H1 (cell line): Measurements from ENCODE around the gene KRT23. TPM values are rescaled to one million over a fixed set of nuclear protein-coding genes. Genes with fewer than 3 reads are reported as not detected.

ENCODE experiments used
- CTCF ChIA-PET: fragments of 300-600 bp; sonication (Branson Sonifier 250); formaldehyde crosslinking; loops from one replicate; lab custom pipeline; 2021; ENCODE audit not compliant: partially characterized antibody; lab: Charles Lee
- POLR2A ChIA-PET: fragments of 300-600 bp; sonication (Branson Sonifier 250); formaldehyde crosslinking; loops from one replicate; lab custom pipeline; 2021; ENCODE audit warnings: inconsistent platforms; ENCODE audit not compliant: partially characterized antibody; lab: Charles Lee
- DNase-seq, 2 experiments: peaks; one replicate each; pipeline versions ENCODE4 v3.0.0 to v3.0.0-alpha.2; 2010 to 2022; ENCODE audit warnings: low spot score in 2 of 2, low read depth in 1 of 2, mixed read lengths in 1 of 2
- FAIRE-seq: peaks from 2 replicates; lab custom pipeline; 2011; peaks lifted over from hg19 to GRCh38; lab: Jason Lieb, UNC
- H2AFZ ChIP-seq: 2 replicates; pipeline ENCODE4 v1.8.1; 2012; ENCODE audit warnings: low read length, inconsistent platforms
- H2AK5ac ChIP-seq: 2 replicates; pipeline ENCODE4 v1.6.1; 2013; ENCODE audit warnings: low read depth, low read length
- H2BK120ac ChIP-seq: replicated peaks from 2 replicates; pipeline ENCODE3; 2013; ENCODE audit warnings: low read depth, low read length, inconsistent platforms
- H2BK12ac ChIP-seq: 2 replicates; pipeline ENCODE4 v1.6.1; 2013; ENCODE audit warnings: low read depth, low read length
- H2BK15ac ChIP-seq: 2 replicates; pipeline ENCODE4 v1.6.1; 2013; ENCODE audit warnings: low read length
- H2BK20ac ChIP-seq: 2 replicates; pipeline ENCODE4 v1.6.1; 2013; ENCODE audit warnings: low read length
- H2BK5ac ChIP-seq: 2 replicates; pipeline ENCODE4 v1.6.1; 2013; ENCODE audit warnings: low read depth, low read length
- H3K14ac ChIP-seq: 2 replicates; pipeline ENCODE4 v1.6.1; 2013; ENCODE audit warnings: inconsistent platforms; ENCODE audit not compliant: insufficient read length
- H3K18ac ChIP-seq: 2 replicates; pipeline ENCODE4 v1.6.1; 2013; ENCODE audit warnings: low read length; ENCODE audit errors: extremely low read depth
- H3K23ac ChIP-seq: 2 replicates; pipeline ENCODE4 v1.6.1; 2013; ENCODE audit warnings: inconsistent platforms; ENCODE audit not compliant: insufficient read length
- H3K23me2 ChIP-seq: 2 replicates; pipeline ENCODE4 v1.6.1; 2013; ENCODE audit warnings: low read depth, low read length
- H3K27ac ChIP-seq: 2 replicates; pipeline ENCODE4 v1.6.1; 2011; ENCODE audit warnings: low read depth, low read length, inconsistent platforms
- H3K27me3 ChIP-seq, 4 experiments: replicated peaks in 1 of 4; 1 replicate in 1 of 4; 2 replicates in 3 of 4; pipeline versions ENCODE4 v1.6.1 to v1.8.1; 2011 to 2013; ENCODE audit warnings: low read length in 3 of 4, mild to moderate bottlenecking in 3 of 4, inconsistent platforms in 2 of 4, mixed read lengths in 2 of 4, moderate library complexity in 1 of 4; ENCODE audit not compliant: control insufficient read depth in 3 of 4, insufficient read depth in 3 of 4; ENCODE audit errors: extremely low read depth in 1 of 4
- H3K36me3 ChIP-seq, 4 experiments: 2 replicates each; pipeline versions ENCODE4 v1.6.1 to v1.8.1; 2011 to 2013; ENCODE audit warnings: mild to moderate bottlenecking in 4 of 4, low read length in 3 of 4, moderate library complexity in 2 of 4, control low read depth in 1 of 4, inconsistent platforms in 1 of 4; ENCODE audit not compliant: insufficient read depth in 4 of 4, control insufficient read depth in 2 of 4
- H3K4ac ChIP-seq: replicated peaks from 2 replicates; pipeline ENCODE3; 2013; ENCODE audit warnings: low read length, low read depth, mixed read lengths, inconsistent platforms; ENCODE audit not compliant: insufficient read length
- H3K4me1 ChIP-seq, 4 experiments: replicated peaks in 1 of 4; 1 replicate in 1 of 4; 2 replicates in 3 of 4; pipeline versions ENCODE4 v1.6.1 to v1.8.1; 2011 to 2013; ENCODE audit warnings: low read length in 3 of 4, inconsistent platforms in 2 of 4, mixed read lengths in 1 of 4; ENCODE audit not compliant: insufficient read depth in 4 of 4, control insufficient read depth in 3 of 4
- H3K4me2 ChIP-seq, 2 experiments: 2 replicates each; pipeline versions ENCODE4 v1.6.1 to v1.8.1; 2011 to 2013; ENCODE audit warnings: low read depth in 2 of 2, low read length in 2 of 2, control low read depth in 1 of 2, inconsistent platforms in 1 of 2, mild to moderate bottlenecking in 1 of 2; ENCODE audit not compliant: insufficient read depth in 1 of 2
- H3K4me3 ChIP-seq, 4 experiments: fragments of 200-600, 300-600 bp in 1 of 4; sonication (generic), shearing (Covaris generic), sonication (Bioruptor Twin) in 1 of 4; 2 replicates each; pipeline versions ENCODE4 v1.5.1 to v1.8.1; 2011 to 2016; ENCODE audit warnings: low read length in 4 of 4, low read depth in 3 of 4, control low read depth in 2 of 4, inconsistent platforms in 2 of 4, mild to moderate bottlenecking in 2 of 4, mixed read lengths in 1 of 4, moderate library complexity in 1 of 4; ENCODE audit not compliant: insufficient read depth in 2 of 4; ENCODE audit errors: extremely low read depth in 1 of 4
- H3K56ac ChIP-seq: replicated peaks from 2 replicates; pipeline ENCODE3; 2013; ENCODE audit warnings: low read depth, mild to moderate bottlenecking, mixed read lengths, low read length, inconsistent platforms; ENCODE audit not compliant: insufficient read length
- H3K79me1 ChIP-seq: 2 replicates; pipeline ENCODE4 v1.6.1; 2013; ENCODE audit warnings: low read depth, low read length, control low read depth
- H3K79me2 ChIP-seq, 2 experiments: 2 replicates each; pipeline versions ENCODE4 v1.6.1 to v1.8.1; 2012 to 2013; ENCODE audit warnings: low read length in 2 of 2, mild to moderate bottlenecking in 2 of 2, inconsistent platforms in 1 of 2; ENCODE audit not compliant: insufficient read depth in 2 of 2, control insufficient read depth in 1 of 2
- H3K9ac ChIP-seq, 4 experiments: replicated peaks in 1 of 4; 1 replicate in 1 of 4; 2 replicates in 3 of 4; pipeline versions ENCODE4 v1.6.1 to v1.8.1; 2011 to 2013; ENCODE audit warnings: low read depth in 3 of 4, low read length in 3 of 4, control low read depth in 2 of 4, mild to moderate bottlenecking in 2 of 4, moderate library complexity in 2 of 4, inconsistent platforms in 1 of 4; ENCODE audit errors: extremely low read depth in 1 of 4
- H3K9me3 ChIP-seq, 2 experiments: 2 replicates each; pipeline versions ENCODE4 v1.6.1 to v1.8.1; 2012 to 2013; ENCODE audit warnings: mild to moderate bottlenecking in 2 of 2, moderate library complexity in 2 of 2, control low read depth in 1 of 2, inconsistent platforms in 1 of 2, low read depth in 1 of 2, low read length in 1 of 2, mixed read lengths in 1 of 2; ENCODE audit not compliant: insufficient read depth in 2 of 2
- H4K20me1 ChIP-seq, 2 experiments: replicated peaks in 1 of 2; 2 replicates each; pipeline versions ENCODE3 to v1.8.1; 2011 to 2013; ENCODE audit warnings: inconsistent platforms in 2 of 2, low read length in 2 of 2, mild to moderate bottlenecking in 1 of 2; ENCODE audit not compliant: insufficient read depth in 2 of 2, control insufficient read depth in 1 of 2
- H4K5ac ChIP-seq: 2 replicates; pipeline ENCODE4 v1.6.1; 2013; ENCODE audit warnings: low read length, low read depth, mixed read lengths, inconsistent platforms; ENCODE audit not compliant: insufficient read length
- H4K8ac ChIP-seq: 2 replicates; pipeline ENCODE4 v1.8.0; 2013; ENCODE audit warnings: mild to moderate bottlenecking, moderate library complexity, low read length, inconsistent platforms; ENCODE audit not compliant: insufficient read depth; ENCODE audit errors: extremely low read depth
- H4K91ac ChIP-seq: replicated peaks from 2 replicates; pipeline ENCODE3; 2013; ENCODE audit warnings: low read length, mixed read lengths, inconsistent platforms; ENCODE audit not compliant: insufficient read length
- CTBP2 ChIP-seq: IDR thresholded peaks from 2 replicates; pipeline ENCODE4 v1.7.0; 2011; ENCODE audit warnings: borderline replicate concordance, mild to moderate bottlenecking, moderate library complexity, mixed read lengths, low read length; ENCODE audit not compliant: insufficient read depth, insufficient read length
- E2F6 ChIP-seq: IDR thresholded peaks from 2 replicates; pipeline ENCODE4 v1.6.1; 2012; ENCODE audit warnings: inconsistent platforms
- GABPA ChIP-seq: IDR thresholded peaks from 2 replicates; pipeline ENCODE4 v1.6.1; 2011; ENCODE audit warnings: mild to moderate bottlenecking, low read length, moderate library complexity, borderline replicate concordance; ENCODE audit not compliant: insufficient read depth
- HDAC2 ChIP-seq, 2 experiments: fragments of 300-600 bp in 1 of 2; sonication (generic) in 1 of 2; IDR thresholded peaks; 2 replicates each; pipeline ENCODE4 v1.6.1; 2011 to 2012; ENCODE audit warnings: low read depth in 2 of 2, low read length in 2 of 2, mild to moderate bottlenecking in 2 of 2, moderate library complexity in 2 of 2, borderline replicate concordance in 1 of 2, inconsistent platforms in 1 of 2
- JUN ChIP-seq: IDR thresholded peaks from 2 replicates; pipeline ENCODE4 v1.6.1; 2011; ENCODE audit warnings: low read depth, mild to moderate bottlenecking, improper control_type of control experiment, low read length
- JUND ChIP-seq: IDR thresholded peaks from 2 replicates; pipeline ENCODE4 v1.6.1; 2011; ENCODE audit warnings: mild to moderate bottlenecking, improper control_type of control experiment, low read length
- NANOG ChIP-seq: IDR thresholded peaks from 2 replicates; pipeline ENCODE4 v1.6.1; 2011; ENCODE audit warnings: low read length, low read depth, mild to moderate bottlenecking, inconsistent platforms; ENCODE audit not compliant: insufficient read depth, poor library complexity, severe bottlenecking
- PHF8 ChIP-seq: fragments of 200-600 bp; sonication (generic); conservative IDR thresholded peaks from 2 replicates; pipeline ENCODE4 v1.7.1; 2012; ENCODE audit warnings: low read depth, mild to moderate bottlenecking, inconsistent platforms, low read length, moderate library complexity
- RBBP5 ChIP-seq: IDR thresholded peaks from 2 replicates; pipeline ENCODE4 v1.7.1; 2012; ENCODE audit warnings: low read depth, mild to moderate bottlenecking, inconsistent platforms, low read length, moderate library complexity, borderline replicate concordance
- SUZ12 ChIP-seq: fragments of 200-600 bp; sonication (generic); IDR thresholded peaks from 2 replicates; pipeline ENCODE4 v1.6.1; 2012; ENCODE audit warnings: mild to moderate bottlenecking, inconsistent platforms, low read length, moderate library complexity, mixed read lengths
- WGBS, 2 experiments: shearing (Covaris generic) in 1 of 2; methylation state at CpG; one replicate each; pipeline versions ENCODE4 v1.1.6 to v1.1.7; 2013 to 2015; ENCODE audit warnings: low lambda C conversion rate in 2 of 2, mixed read lengths in 2 of 2, inconsistent platforms in 1 of 2, low coverage in 1 of 2, missing lambda C conversion rate in 1 of 2; ENCODE audit not compliant: insufficient replicate concordance in 2 of 2, insufficient coverage in 1 of 2, insufficient read length in 1 of 2; ENCODE audit errors: extremely low coverage in 1 of 2, missing lambda C conversion rate in 1 of 2; 5-methylcytosine and 5-hydroxymethylcytosine counted together
- polyA plus RNA-seq, 7 experiments: library from polyadenylated mRNA; depleted of rRNA in 3 of 7; stranded (reverse) in 5 of 7; unstranded in 2 of 7; fragments of >200 nt in 5 of 7; fragments of 200-250 nt in 2 of 7; gene quantifications; 1 replicate in 5 of 7; 2 replicates in 1 of 7; 4 replicates in 1 of 7; pipeline versions ENCODE4 v1.2.1 to v1.2.3, GENCODE V29; 2011 to 2013; ENCODE audit warnings: missing spikeins in 2 of 7, mixed read lengths in 2 of 7
- total RNA-seq: library from RNA; stranded (reverse); fragmentation: NEBNext Ultra II Directional; extraction: Animal tissue kit (Norgen Biotek cat#: 25700); gene quantifications from 2 replicates; pipeline ENCODE4 v1.2.1, GENCODE V29; 2021
- TF ChIP-seq, protein P1 (sequence below): IDR thresholded peaks from 2 replicates; pipeline ENCODE4 v1.6.1; 2012; ENCODE audit warnings: low read length, inconsistent platforms

KRT23 gene
- total and polyA plus RNA-seq, 2 of the 8 experiments (the other 6 are each of a cell fraction or from before 2014, with no cell fraction given), result not detected

- Histone ChIP-seq H3K27ac (no peak overlapping the region), H2BK15ac (no peak overlapping the region), H3K4me1 (no peaks in the 10 kb centered on the region), H4K91ac (no peak overlapping the region), H3K4ac (no peak overlapping the region), H3K79me2 (no peaks in the 10 kb centered on the region), H4K8ac (no peak overlapping the region), H3K9me3 (no peaks in the 10 kb centered on the region), H2AFZ (no peak overlapping the region), H3K56ac (no peak overlapping the region), H3K4me3 (no peak overlapping the region), H2AK5ac (no peak overlapping the region), H2BK20ac (no peak overlapping the region), H3K23ac (no peak overlapping the region), H3K79me1 (no peaks in the 10 kb centered on the region), H2BK12ac (no peak overlapping the region), H3K4me2 (no peak overlapping the region), H3K14ac (no peak overlapping the region), H3K18ac (no peak overlapping the region), H4K20me1 (no peaks in the 10 kb centered on the region), H2BK5ac (no peak overlapping the region), H3K23me2 (no peaks in the 10 kb centered on the region), H3K9ac (no peak overlapping the region), H3K27me3 (no peaks in the 10 kb centered on the region), H2BK120ac (no peak overlapping the region), H3K36me3 (no peaks in the 10 kb centered on the region), H4K5ac (no peak overlapping the region)
- ChIA-PET POLR2A (no interaction called here), CTCF (interaction anchor here (1.9 to 4.0 kb wide), 2 partner anchors 15 to 374 kb away, joined by 5 to 12 read pairs; no protein-coding TSS in a partner anchor)
- FAIRE-seq (no peak), DNase-seq (no peak)
- WGBS, 2 experiments, result 88% methylated on average over 2 of the region's 2 CpGs; no CpG with 5 or more reads in 1 of the 2 experiments
- no peak for TF ChIP-seq PHF8
- TF ChIP-seq RBBP5, result no peak
- TF ChIP-seq HDAC2 (IDR thresholded peaks at IDR 0.05; ENCODE audit: borderline replicate concordance in 1 of 2, low read depth in 2 of 2, low read length in 2 of 2), result no peak
- no peak for TF ChIP-seq JUN
- no peak for TF ChIP-seq E2F6
- TF ChIP-seq GABPA, result no peak
- no peak for TF ChIP-seq NANOG
- no peak for TF ChIP-seq JUND
- TF ChIP-seq SUZ12, result no peak
- TF ChIP-seq CTBP2, result no peak
- TF ChIP-seq, protein P1, sequence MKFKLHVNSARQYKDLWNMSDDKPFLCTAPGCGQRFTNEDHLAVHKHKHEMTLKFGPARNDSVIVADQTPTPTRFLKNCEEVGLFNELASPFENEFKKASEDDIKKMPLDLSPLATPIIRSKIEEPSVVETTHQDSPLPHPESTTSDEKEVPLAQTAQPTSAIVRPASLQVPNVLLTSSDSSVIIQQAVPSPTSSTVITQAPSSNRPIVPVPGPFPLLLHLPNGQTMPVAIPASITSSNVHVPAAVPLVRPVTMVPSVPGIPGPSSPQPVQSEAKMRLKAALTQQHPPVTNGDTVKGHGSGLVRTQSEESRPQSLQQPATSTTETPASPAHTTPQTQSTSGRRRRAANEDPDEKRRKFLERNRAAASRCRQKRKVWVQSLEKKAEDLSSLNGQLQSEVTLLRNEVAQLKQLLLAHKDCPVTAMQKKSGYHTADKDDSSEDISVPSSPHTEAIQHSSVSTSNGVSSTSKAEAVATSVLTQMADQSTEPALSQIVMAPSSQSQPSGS, result no peak
These were observed 10.5 kb upstream of the KRT23 start for GRCh38 chr17:40947929-40948328.
